K562 (cell line): ENCODE results near the gene COL9A3. TPM values are rescaled to one million over a fixed set of nuclear protein-coding genes. Genes with fewer than 3 reads are reported as not detected.
A peak's percentile ranks its signal among the peaks of the same experiment; 100 is the strongest.

Source experiments
- BCL6 ChIP-seq: fragments of 250-450 bp; sonication (Bioruptor Pico); IDR thresholded peaks from 2 replicates; pipeline ENCODE4 v1.4.0; 2020
- FOXK1 ChIP-seq: sonication (generic); formaldehyde crosslinking; IDR thresholded peaks from 2 replicates; pipeline ENCODE4 v1.8.0; 2022; ENCODE audit warnings: missing genetic modification reagents, mild to moderate bottlenecking, borderline replicate concordance
- FOXM1 ChIP-seq, 2 experiments: fragments of 450-650 bp in 1 of 2; sonication (generic) in 1 of 2; formaldehyde crosslinking in 1 of 2; IDR thresholded peaks; 2 replicates each; pipeline versions ENCODE4 v1.6.1 to v1.9.0; 2017 to 2022; ENCODE audit warnings: low read depth in 2 of 2, mild to moderate bottlenecking in 2 of 2, missing genetic modification reagents in 1 of 2, moderate library complexity in 1 of 2
- MTA3 ChIP-seq: fragments of 450-650 bp; formaldehyde crosslinking; IDR thresholded peaks from 2 replicates; pipeline ENCODE4 v1.6.1; 2017; ENCODE audit warnings: mild to moderate bottlenecking, borderline replicate concordance
- OTX1 ChIP-seq: fragments of 450-650 bp; formaldehyde crosslinking; IDR thresholded peaks from 2 replicates; pipeline ENCODE4 v1.4.0; 2022; ENCODE audit warnings: mild to moderate bottlenecking
- POLR2G ChIP-seq: fragments of 200-400 bp; formaldehyde crosslinking; IDR thresholded peaks from 2 replicates; pipeline ENCODE4 v1.6.1; 2017; ENCODE audit warnings: low read depth, mild to moderate bottlenecking, antibody characterized with exemption, low read length, moderate library complexity
- SIN3A ChIP-seq, 2 experiments: fragments of 150-350 bp in 1 of 2; IDR thresholded peaks; 2 replicates each; pipeline ENCODE4 v1.6.1; 2011 to 2016; ENCODE audit warnings: borderline replicate concordance in 2 of 2, low read depth in 2 of 2, low read length in 2 of 2, mild to moderate bottlenecking in 2 of 2, moderate library complexity in 2 of 2; ENCODE audit not compliant: control insufficient read depth in 1 of 2
- TAF1 ChIP-seq: IDR thresholded peaks from 2 replicates; pipeline ENCODE4 v1.6.1; 2011; ENCODE audit warnings: mild to moderate bottlenecking, low read length, moderate library complexity; ENCODE audit not compliant: insufficient read depth, control insufficient read depth, severe bottlenecking; ENCODE audit errors: extremely low read depth
- ZNF165 ChIP-seq: fragments of 250-450 bp; sonication (Bioruptor Pico); IDR thresholded peaks from 2 replicates; pipeline ENCODE4 v1.4.0; 2020; ENCODE audit warnings: borderline replicate concordance
- ZNF384 ChIP-seq: IDR thresholded peaks from 2 replicates; pipeline ENCODE4 v1.6.1; 2012; ENCODE audit warnings: low read depth, low read length, improper control_type of control experiment
- ZNF436 ChIP-seq: fragments of 250-450, 450-650 bp; sonication (Bioruptor Pico); formaldehyde crosslinking; IDR thresholded peaks from 2 replicates; pipeline ENCODE4 v1.7.0; 2020; ENCODE audit warnings: mild to moderate bottlenecking
- ZNF584 ChIP-seq: fragments of 200-800 bp; sonication (Bioruptor generic); IDR thresholded peaks from 2 replicates; pipeline ENCODE4 v1.6.1; 2016; ENCODE audit warnings: low read depth, mild to moderate bottlenecking, missing genetic modification characterization, missing compliant biosample characterization
- polyA plus RNA-seq, 8 experiments: library from polyadenylated mRNA; depleted of rRNA in 4 of 8; stranded (reverse) in 5 of 8; unstranded in 3 of 8; fragments of >200 nt; fragmentation: Nextera tagmentation in 2 of 8; fragmentation: Illumina TruSeq in 1 of 8; extraction: Ambion mirVana in 2 of 8; extraction: Trizol in 1 of 8; gene quantifications; 2 replicates each; pipeline versions ENCODE4 v1.2.1 to v1.2.3, GENCODE V29; 2011 to 2014; ENCODE audit warnings: inconsistent platforms in 1 of 8, missing spikeins in 1 of 8
- total RNA-seq, 7 experiments: library from RNA; depleted of rRNA in 6 of 7; stranded (reverse); fragments of >200 nt in 6 of 7; fragmentation: Illumina TruSeq in 2 of 7; extraction: Trizol in 2 of 7; gene quantifications; 2 replicates each; pipeline versions ENCODE4 v1.2.1 to v1.2.3, GENCODE V29; 2011 to 2021; ENCODE audit warnings: low replicate concordance in 1 of 7
- TF ChIP-seq, protein P1 (sequence below), 2 experiments: fragments of 150-350 bp in 1 of 2; IDR thresholded peaks; 2 replicates each; pipeline ENCODE4 v1.6.1; 2012 to 2016; ENCODE audit warnings: low read depth in 2 of 2, low read length in 2 of 2, mild to moderate bottlenecking in 1 of 2, moderate library complexity in 1 of 2
- TF ChIP-seq, protein P2 (sequence below): sonication (generic); formaldehyde crosslinking; IDR thresholded peaks from 2 replicates; pipeline ENCODE4 v1.8.1; 2022; ENCODE audit warnings: missing genetic modification reagents
- TF ChIP-seq, protein P3 (sequence below): fragments of 250-450 bp; sonication (Bioruptor Pico); IDR thresholded peaks from 2 replicates; pipeline ENCODE4 v1.8.0; 2022; ENCODE audit warnings: moderate library complexity, mild to moderate bottlenecking, inconsistent platforms
- TF ChIP-seq, protein P4 (sequence below): conservative IDR thresholded peaks from 2 replicates; pipeline ENCODE4 v1.6.1; 2011; ENCODE audit warnings: low read depth, mild to moderate bottlenecking, low read length; ENCODE audit not compliant: control insufficient read depth
- TF ChIP-seq, protein P5 (sequence below), 2 experiments: fragments of 450-650 bp; conservative IDR thresholded peaks; 2 replicates each; pipeline ENCODE4 v1.6.1; 2017; ENCODE audit warnings: mild to moderate bottlenecking in 2 of 2, moderate library complexity in 2 of 2

The COL9A3 gene
- total and polyA plus RNA-seq, 9 of the 15 experiments (the other 6 are each of a cell fraction or from before 2014, with no cell fraction given), result 0.14 to 3.6 (median 0.88) TPM; not detected in 1

DNA sequence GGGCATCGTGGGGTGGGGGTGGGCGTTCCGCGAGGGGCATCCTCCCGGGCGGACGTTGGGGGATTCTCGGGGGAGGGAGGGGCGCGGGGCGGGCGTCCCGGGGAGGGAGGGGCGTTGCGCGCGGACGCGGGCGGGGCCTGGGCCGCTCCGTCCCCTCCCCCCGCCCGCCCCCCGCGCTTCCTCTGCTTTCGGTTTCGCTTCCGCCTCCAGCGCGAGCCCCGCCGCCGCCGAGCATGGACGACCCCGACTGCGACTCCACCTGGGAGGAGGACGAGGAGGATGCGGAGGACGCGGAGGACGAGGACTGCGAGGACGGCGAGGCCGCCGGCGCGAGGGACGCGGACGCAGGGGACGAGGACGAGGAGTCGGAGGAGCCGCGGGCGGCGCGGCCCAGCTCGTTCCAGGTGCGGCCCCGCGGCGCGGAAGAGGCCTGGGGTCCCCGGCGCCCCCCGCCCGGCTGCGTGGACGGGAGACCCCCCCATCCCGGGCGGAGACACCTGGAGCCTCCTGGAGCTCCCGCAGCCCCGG is 12.2 kb upstream of the COL9A3 start, which contains the start of gene OGFR (continued):
- peak; percentile 29; the same call in 1 of the 2 replicates for TF ChIP-seq FOXM1 (IDR thresholded peaks at IDR 0.05; ENCODE audit: low read depth)
- TF ChIP-seq FOXM1 (CRISPR knock-in tag; IDR thresholded peaks at IDR 0.05; ENCODE audit: low read depth), result no peak
- TF ChIP-seq, protein P1, sequence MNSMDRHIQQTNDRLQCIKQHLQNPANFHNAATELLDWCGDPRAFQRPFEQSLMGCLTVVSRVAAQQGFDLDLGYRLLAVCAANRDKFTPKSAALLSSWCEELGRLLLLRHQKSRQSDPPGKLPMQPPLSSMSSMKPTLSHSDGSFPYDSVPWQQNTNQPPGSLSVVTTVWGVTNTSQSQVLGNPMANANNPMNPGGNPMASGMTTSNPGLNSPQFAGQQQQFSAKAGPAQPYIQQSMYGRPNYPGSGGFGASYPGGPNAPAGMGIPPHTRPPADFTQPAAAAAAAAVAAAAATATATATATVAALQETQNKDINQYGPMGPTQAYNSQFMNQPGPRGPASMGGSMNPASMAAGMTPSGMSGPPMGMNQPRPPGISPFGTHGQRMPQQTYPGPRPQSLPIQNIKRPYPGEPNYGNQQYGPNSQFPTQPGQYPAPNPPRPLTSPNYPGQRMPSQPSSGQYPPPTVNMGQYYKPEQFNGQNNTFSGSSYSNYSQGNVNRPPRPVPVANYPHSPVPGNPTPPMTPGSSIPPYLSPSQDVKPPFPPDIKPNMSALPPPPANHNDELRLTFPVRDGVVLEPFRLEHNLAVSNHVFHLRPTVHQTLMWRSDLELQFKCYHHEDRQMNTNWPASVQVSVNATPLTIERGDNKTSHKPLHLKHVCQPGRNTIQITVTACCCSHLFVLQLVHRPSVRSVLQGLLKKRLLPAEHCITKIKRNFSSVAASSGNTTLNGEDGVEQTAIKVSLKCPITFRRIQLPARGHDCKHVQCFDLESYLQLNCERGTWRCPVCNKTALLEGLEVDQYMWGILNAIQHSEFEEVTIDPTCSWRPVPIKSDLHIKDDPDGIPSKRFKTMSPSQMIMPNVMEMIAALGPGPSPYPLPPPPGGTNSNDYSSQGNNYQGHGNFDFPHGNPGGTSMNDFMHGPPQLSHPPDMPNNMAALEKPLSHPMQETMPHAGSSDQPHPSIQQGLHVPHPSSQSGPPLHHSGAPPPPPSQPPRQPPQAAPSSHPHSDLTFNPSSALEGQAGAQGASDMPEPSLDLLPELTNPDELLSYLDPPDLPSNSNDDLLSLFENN (IDR thresholded peaks at IDR 0.05; ENCODE audit: low read depth in 2 of 2, low read length in 2 of 2), result no peak
- TF ChIP-seq, protein P2, sequence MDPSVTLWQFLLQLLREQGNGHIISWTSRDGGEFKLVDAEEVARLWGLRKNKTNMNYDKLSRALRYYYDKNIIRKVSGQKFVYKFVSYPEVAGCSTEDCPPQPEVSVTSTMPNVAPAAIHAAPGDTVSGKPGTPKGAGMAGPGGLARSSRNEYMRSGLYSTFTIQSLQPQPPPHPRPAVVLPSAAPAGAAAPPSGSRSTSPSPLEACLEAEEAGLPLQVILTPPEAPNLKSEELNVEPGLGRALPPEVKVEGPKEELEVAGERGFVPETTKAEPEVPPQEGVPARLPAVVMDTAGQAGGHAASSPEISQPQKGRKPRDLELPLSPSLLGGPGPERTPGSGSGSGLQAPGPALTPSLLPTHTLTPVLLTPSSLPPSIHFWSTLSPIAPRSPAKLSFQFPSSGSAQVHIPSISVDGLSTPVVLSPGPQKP (CRISPR knock-in tag), result no peak
- TF ChIP-seq, protein P3, sequence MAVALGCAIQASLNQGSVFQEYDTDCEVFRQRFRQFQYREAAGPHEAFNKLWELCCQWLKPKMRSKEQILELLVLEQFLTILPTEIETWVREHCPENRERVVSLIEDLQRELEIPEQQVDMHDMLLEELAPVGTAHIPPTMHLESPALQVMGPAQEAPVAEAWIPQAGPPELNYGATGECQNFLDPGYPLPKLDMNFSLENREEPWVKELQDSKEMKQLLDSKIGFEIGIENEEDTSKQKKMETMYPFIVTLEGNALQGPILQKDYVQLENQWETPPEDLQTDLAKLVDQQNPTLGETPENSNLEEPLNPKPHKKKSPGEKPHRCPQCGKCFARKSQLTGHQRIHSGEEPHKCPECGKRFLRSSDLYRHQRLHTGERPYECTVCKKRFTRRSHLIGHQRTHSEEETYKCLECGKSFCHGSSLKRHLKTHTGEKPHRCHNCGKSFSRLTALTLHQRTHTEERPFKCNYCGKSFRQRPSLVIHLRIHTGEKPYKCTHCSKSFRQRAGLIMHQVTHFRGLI, result no peak
- TF ChIP-seq ZNF584 (CRISPR knock-in tag), result no peak
- no peak for TF ChIP-seq ZNF384
- no peak for TF ChIP-seq FOXK1 (CRISPR knock-in tag)
- TF ChIP-seq ZNF436 (CRISPR knock-in tag), result no peak
- peak; percentile 68 for TF ChIP-seq POLR2G
- TF ChIP-seq, protein P4, sequence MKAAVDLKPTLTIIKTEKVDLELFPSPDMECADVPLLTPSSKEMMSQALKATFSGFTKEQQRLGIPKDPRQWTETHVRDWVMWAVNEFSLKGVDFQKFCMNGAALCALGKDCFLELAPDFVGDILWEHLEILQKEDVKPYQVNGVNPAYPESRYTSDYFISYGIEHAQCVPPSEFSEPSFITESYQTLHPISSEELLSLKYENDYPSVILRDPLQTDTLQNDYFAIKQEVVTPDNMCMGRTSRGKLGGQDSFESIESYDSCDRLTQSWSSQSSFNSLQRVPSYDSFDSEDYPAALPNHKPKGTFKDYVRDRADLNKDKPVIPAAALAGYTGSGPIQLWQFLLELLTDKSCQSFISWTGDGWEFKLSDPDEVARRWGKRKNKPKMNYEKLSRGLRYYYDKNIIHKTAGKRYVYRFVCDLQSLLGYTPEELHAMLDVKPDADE, result 0 out of 2 replicates have a peak, but pooled peaks have one; percentile 5
- TF ChIP-seq TAF1, result peak; percentile 53
- no peak for TF ChIP-seq ZNF165 (CRISPR knock-in tag)
- no peak for TF ChIP-seq OTX1
- TF ChIP-seq, protein P5, sequence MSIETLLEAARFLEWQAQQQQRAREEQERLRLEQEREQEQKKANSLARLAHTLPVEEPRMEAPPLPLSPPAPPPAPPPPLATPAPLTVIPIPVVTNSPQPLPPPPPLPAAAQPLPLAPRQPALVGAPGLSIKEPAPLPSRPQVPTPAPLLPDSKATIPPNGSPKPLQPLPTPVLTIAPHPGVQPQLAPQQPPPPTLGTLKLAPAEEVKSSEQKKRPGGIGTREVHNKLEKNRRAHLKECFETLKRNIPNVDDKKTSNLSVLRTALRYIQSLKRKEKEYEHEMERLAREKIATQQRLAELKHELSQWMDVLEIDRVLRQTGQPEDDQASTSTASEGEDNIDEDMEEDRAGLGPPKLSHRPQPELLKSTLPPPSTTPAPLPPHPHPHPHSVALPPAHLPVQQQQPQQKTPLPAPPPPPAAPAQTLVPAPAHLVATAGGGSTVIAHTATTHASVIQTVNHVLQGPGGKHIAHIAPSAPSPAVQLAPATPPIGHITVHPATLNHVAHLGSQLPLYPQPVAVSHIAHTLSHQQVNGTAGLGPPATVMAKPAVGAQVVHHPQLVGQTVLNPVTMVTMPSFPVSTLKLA (conservative IDR thresholded peaks at IDR 0.05), result peak in 1 of 2 experiments; percentile 49; a peak in 1 of 4 replicates
- TF ChIP-seq MTA3, result peak; percentile 30; the same call in 1 of the 2 replicates
- TF ChIP-seq BCL6, result no peak
- TF ChIP-seq SIN3A (IDR thresholded peaks at IDR 0.05; ENCODE audit: borderline replicate concordance in 2 of 2, control insufficient read depth in 1 of 2, low read depth in 2 of 2, low read length in 2 of 2), result peak in 1 of 2 experiments; percentile 86; a peak in 1 of 4 replicates
